IPS DF 19.7 (cell line): Measurements from ENCODE around the gene NAP1L4.

Source experiments
- DNase-seq: peaks from one replicate; pipeline ENCODE4 v3.0.0-alpha.2; 2013; ENCODE audit warnings: low read depth, low spot score

The NAP1L4 gene

GRCh38 chr11:2992997-2993325 is 832 bp upstream of the NAP1L4 start:
- DNase-seq, result no peak

GRCh38 chr11:2991452-2992233 is 486 bp downstream of the NAP1L4 start:
- DNase-seq, result no peak

- no peak for DNase-seq
These were observed 1.3 kb downstream of the NAP1L4 start for GRCh38 chr11:2990617-2991451.

GRCh38 chr11:2989551-2989950 is 2.6 kb downstream of the NAP1L4 start:
- DNase-seq, result no peak

- DNase-seq, result no peak
These were observed 3.1 kb downstream of the NAP1L4 start for GRCh38 chr11:2989006-2989405.

- DNase-seq, result no peak
These were observed 4.0 kb downstream of the NAP1L4 start for GRCh38 chr11:2987881-2988861.

GRCh38 chr11:2983908-2984307 is 8.2 kb downstream of the NAP1L4 start:
- no peak for DNase-seq

- DNase-seq, result no peak
These were observed 9.9 kb downstream of the NAP1L4 start for GRCh38 chr11:2982214-2982613.

GRCh38 chr11:2981130-2981529 is 11.0 kb downstream of the NAP1L4 start:
- no peak for DNase-seq

- no peak for DNase-seq
These were observed 11.8 kb downstream of the NAP1L4 start for GRCh38 chr11:2980168-2980840.

GRCh38 chr11:2977113-2977512 is 15.0 kb downstream of the NAP1L4 start:
- DNase-seq, result no peak

GRCh38 chr11:2976294-2977063 is 15.7 kb downstream of the NAP1L4 start:
- no peak for DNase-seq

- no peak for DNase-seq
These were observed 16.5 kb downstream of the NAP1L4 start for GRCh38 chr11:2975594-2975993.

- DNase-seq, result no peak
These were observed 17.9 kb downstream of the NAP1L4 start for GRCh38 chr11:2974272-2974671.

GRCh38 chr11:2968341-2968900 is 23.7 kb downstream of the NAP1L4 start:
- no peak for DNase-seq

- no peak for DNase-seq
These were observed 27.3 kb downstream of the NAP1L4 start for GRCh38 chr11:2964782-2965181.

- DNase-seq, result no peak
These were observed 28.4 kb downstream of the NAP1L4 start for GRCh38 chr11:2963761-2964160.

- no peak for DNase-seq
These were observed 28.9 kb downstream of the NAP1L4 start for GRCh38 chr11:2963112-2963754.

- no peak for DNase-seq
These were observed 31.0 kb downstream of the NAP1L4 start for GRCh38 chr11:2961080-2961479.

- DNase-seq, result no peak
These were observed 32.0 kb downstream of the NAP1L4 start for GRCh38 chr11:2960139-2960538.
